ENCODE results near the gene DPH2. TPM values are rescaled to one million over a fixed set of nuclear protein-coding genes. Genes with fewer than 3 reads are reported as not detected.

DPH2 gene
- total RNA-seq, 4 donors from 2014 or later = 27.8 to 64.4 (median 39.8) TPM

- Histone ChIP-seq H3K4me1 (no peaks in the 10 kb centered on the region), H3K27ac (no peak overlapping the region), H3K4me3 (no peak overlapping the region), H3K9me3 (no peaks in the 10 kb centered on the region), H3K27me3 (no peaks in the 10 kb centered on the region), H3K36me3 (peaks cover 81% of the 10 kb centered on the region)
- WGBS = 96% methylated on average over 3 of the region's 3 CpGs
- no peak for DNase-seq (ENCODE audit: low spot score in 2 of 2)
- TF ChIP-seq POLR2AphosphoS5 (IDR thresholded peaks at IDR 0.05) (no peak), EP300 (IDR thresholded peaks at IDR 0.05) (no peak), CTCF (IDR thresholded peaks at IDR 0.05) (no peak)
Observed at GRCh38 chr1:43963006-43963405, 6.8 kb upstream of the DPH2 start.

- Histone ChIP-seq H3K9me3 (no peaks in the 10 kb centered on the region), H3K27me3 (no peaks in the 10 kb centered on the region), H3K4me3 (no peak overlapping the region), H3K27ac (no peak overlapping the region), H3K4me1 (no peaks in the 10 kb centered on the region), H3K36me3 (peaks cover 72% of the 10 kb centered on the region)
- no peak for DNase-seq (ENCODE audit: low spot score in 2 of 2)
- WGBS = 84% methylated on average over 5 of the region's 5 CpGs
- no peak for TF ChIP-seq POLR2AphosphoS5 (IDR thresholded peaks at IDR 0.05)
Observed at GRCh38 chr1:43963890-43964289, 5.9 kb upstream of the DPH2 start.

GRCh38 chr1:43965316-43965715, 4.5 kb upstream of the DPH2 start:
- H3K36me3 ChIP-seq = peaks cover 58% of the 10 kb centered on the region
- TF ChIP-seq EP300 (IDR thresholded peaks at IDR 0.05) (no peak), POLR2A (IDR thresholded peaks at IDR 0.05) (no peak), CTCF (IDR thresholded peaks at IDR 0.05) (no peak), POLR2AphosphoS5 (IDR thresholded peaks at IDR 0.05) (no peak)
- no peak overlapping the region for H3K27ac ChIP-seq
- H3K4me1 ChIP-seq = peaks cover 9% of the 10 kb centered on the region
- DNase-seq (ENCODE audit: low spot score in 2 of 2) = no peak
- H3K9me3 ChIP-seq = no peaks in the 10 kb centered on the region
- WGBS = 92% methylated on average over 3 of the region's 3 CpGs
- H3K4me3 ChIP-seq = no peak overlapping the region
- no peaks in the 10 kb centered on the region for H3K27me3 ChIP-seq

- Histone ChIP-seq H3K4me3 (no peak overlapping the region), H3K9me3 (no peaks in the 10 kb centered on the region), H3K36me3 (peaks cover 44% of the 10 kb centered on the region), H3K27me3 (no peaks in the 10 kb centered on the region), H3K4me1 (peaks cover 23% of the 10 kb centered on the region), H3K27ac (no peak overlapping the region)
- no peak for TF ChIP-seq POLR2AphosphoS5 (IDR thresholded peaks at IDR 0.05)
- TF ChIP-seq POLR2A (IDR thresholded peaks at IDR 0.05) = no peak
- TF ChIP-seq EP300 (IDR thresholded peaks at IDR 0.05) = no peak
- no peak for TF ChIP-seq CTCF (IDR thresholded peaks at IDR 0.05)
- WGBS = 77% methylated on average over 6 of the region's 6 CpGs
- no peak for DNase-seq (ENCODE audit: low spot score in 2 of 2)
Observed at GRCh38 chr1:43968348-43968948, 1.4 kb upstream of the DPH2 start.

GRCh38 chr1:43969416-43969745, 429 bp upstream of the DPH2 start:
- TF ChIP-seq POLR2A (IDR thresholded peaks at IDR 0.05) = no peak
- TF ChIP-seq CTCF (IDR thresholded peaks at IDR 0.05) = no peak
- no peak for TF ChIP-seq EP300 (IDR thresholded peaks at IDR 0.05)
- TF ChIP-seq POLR2AphosphoS5 (IDR thresholded peaks at IDR 0.05) = no peak
- 60% methylated on average over 7 of the region's 7 CpGs for WGBS
- Histone ChIP-seq H3K4me3 (peak overlapping the region; percentile 66), H3K4me1 (peaks cover 28% of the 10 kb centered on the region), H3K27ac (no peak overlapping the region), H3K9me3 (no peaks in the 10 kb centered on the region), H3K36me3 (peaks cover 36% of the 10 kb centered on the region), H3K27me3 (no peaks in the 10 kb centered on the region)
- DNase-seq (ENCODE audit: low spot score in 2 of 2) = no peak

- 49% methylated on average over 5 of the region's 5 CpGs for WGBS
- DNase-seq (ENCODE audit: low spot score in 2 of 2) = no peak
Observed at GRCh38 chr1:43970502-43970901, 692 bp downstream of the DPH2 start.

More at GRCh38 chr1:43970502-43970901, 692 bp downstream of the DPH2 start:
- TF ChIP-seq EP300 (IDR thresholded peaks at IDR 0.05) = no peak
- no peak for TF ChIP-seq POLR2A (IDR thresholded peaks at IDR 0.05)
- TF ChIP-seq POLR2AphosphoS5 (IDR thresholded peaks at IDR 0.05) = no peak
- no peak for TF ChIP-seq CTCF (IDR thresholded peaks at IDR 0.05)
- Histone ChIP-seq H3K4me1 (peaks cover 31% of the 10 kb centered on the region), H3K27me3 (no peaks in the 10 kb centered on the region), H3K27ac (no peak overlapping the region), H3K4me3 (peak overlapping the region; percentile 66), H3K36me3 (peaks cover 32% of the 10 kb centered on the region), H3K9me3 (no peaks in the 10 kb centered on the region)
